HG03342 (cell line): Measurements from ENCODE around the gene ABHD12.

ENCODE experiments used
- ATAC-seq: cut with Tn5 transposase; IDR thresholded peaks from one replicate; pipeline ENCODE4 v1.9.1; 2021; ENCODE audit warnings: mild to moderate bottlenecking, moderate library complexity; ENCODE audit not compliant: unreplicated experiment

Gene ABHD12

DNA sequence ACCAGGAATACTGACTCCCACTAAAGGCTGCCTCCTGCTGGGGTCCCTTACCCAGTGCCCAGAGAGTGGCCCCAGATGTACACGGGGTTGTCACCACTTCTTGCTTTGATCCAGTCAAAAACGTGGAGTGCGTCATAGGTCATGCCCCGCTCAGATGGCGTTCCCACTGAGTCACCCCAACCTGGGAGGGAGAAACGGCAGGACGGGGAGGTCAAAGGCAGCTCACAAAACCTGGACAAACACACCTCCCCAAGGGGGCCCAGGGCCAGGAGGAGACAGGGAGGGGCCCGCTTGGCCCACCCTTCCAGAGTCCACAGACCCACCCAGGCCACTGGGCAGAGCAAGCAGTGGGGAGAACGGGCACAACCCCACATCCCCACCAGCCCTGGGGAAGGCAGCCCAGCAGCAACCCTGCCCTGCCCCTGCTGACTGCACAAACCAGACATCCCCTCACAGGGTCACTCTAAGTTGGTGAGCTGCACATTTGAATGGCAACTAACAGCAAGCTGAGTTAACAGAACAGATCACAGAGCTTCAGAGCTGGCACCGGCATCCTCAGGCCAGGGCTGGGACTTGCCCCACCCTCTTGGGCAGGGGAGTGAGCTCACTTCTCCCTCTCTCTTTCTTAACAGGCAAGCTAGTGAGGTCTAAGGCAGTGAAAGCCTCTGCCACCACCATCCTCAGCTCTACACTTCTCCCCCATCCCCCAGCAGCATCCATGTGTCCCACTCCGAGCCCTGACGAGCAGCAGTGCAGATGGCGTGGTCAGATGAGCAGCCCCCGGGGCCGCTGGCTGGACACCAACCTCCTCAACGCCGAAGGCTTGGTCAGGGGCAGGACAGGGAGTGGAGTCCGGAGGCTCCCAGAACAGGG, 81.0 kb downstream of the ABHD12 start:
- no peak for ATAC-seq

DNA sequence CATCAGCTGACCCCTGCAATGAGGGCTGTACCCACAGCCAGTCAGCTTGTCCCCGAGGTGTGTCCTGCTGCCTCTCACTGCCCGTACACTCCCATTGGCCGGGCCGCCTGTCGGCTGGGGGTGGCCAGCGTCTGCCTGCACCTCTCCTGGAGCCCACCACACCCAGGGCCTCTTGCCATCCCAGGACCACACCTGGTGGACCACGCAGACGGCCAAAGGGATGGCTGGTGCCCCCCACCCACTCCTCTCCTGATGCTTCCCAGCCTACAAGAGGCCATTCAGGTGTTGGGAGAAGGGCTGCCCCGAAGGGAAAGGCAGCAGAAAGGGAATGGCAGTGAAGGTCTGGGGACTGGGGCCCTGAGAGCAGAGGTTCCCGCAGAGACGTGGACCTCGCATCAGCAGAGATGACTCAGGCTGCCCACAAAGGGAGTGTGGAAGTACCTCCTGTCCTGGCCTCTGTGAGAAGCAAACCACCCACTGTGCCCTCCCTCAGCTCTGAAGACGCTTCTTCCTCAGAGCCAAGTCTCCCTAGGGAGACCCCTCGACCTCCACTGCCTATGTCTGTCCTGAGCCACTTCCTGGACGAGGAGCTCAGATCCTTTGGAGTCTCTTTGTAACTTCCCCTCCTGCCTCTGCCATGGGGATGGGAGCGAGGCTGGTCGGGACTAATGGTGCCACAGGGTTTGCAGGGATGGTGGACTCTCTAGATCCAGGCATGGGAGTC, 81.8 kb downstream of the ABHD12 start:
- ATAC-seq = no peak

DNA sequence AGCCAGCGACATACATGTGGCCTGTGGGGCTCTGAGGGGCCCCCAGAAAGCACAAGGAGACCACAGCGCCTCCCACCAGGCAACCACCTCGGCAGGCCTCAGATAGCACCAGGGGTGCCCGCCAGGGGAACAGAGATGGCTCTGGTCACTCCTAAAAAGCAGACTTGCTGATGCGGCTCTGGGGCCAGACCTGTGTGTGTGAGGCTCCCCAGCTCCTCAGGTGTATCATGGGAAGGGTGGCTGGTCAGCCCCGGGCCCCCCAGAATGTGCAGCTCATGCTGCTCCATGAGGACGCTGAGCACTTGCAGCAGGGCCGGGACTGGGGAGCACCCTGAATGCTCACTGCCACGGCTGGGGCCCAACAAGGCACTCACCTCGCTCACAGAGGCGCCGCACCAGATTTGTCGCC, 82.5 kb downstream of the ABHD12 start:
- no peak for ATAC-seq

DNA sequence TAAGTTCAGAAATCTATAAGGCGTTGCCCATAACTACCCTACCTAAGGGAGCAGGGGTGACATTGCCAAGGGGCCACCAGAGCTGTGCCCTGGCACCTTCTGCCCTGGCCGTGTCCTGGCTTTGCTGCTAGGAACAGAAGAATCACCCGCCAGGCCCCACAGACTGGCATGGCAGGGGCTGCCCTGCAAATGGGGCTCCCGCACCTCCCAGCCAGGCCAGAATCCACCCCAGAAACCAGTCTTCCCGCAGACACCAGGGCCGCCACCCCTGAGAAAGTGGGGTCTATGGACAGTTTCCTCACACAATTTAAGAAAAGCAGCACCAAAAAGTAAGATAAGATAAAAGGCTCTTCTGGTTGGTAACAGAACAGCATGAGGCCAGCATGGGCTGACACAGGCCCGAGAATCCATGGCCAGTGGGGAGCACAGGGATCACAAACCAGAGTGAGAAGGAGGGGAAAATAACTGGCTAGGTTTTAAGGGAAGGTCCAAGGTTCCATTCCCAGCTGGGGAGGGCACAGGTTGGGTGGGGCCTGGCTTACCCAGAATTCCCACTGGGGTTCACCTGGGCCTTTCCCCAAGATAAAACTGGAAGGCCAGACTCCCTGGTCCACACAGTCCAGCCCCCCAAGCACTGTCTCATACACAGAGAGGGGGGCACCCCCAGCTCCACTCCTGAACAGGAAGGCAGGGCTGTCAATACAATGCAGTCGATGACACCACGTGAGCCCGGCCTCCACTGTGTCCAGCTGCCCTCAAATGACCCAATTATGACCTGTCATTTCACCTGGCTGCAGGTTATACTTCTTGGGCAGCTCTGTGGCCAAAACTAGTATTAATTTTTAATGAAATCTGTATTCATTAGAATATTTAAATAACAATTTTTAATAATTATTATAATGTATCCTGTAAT, 83.4 kb downstream of the ABHD12 start:
- no peak for ATAC-seq

DNA sequence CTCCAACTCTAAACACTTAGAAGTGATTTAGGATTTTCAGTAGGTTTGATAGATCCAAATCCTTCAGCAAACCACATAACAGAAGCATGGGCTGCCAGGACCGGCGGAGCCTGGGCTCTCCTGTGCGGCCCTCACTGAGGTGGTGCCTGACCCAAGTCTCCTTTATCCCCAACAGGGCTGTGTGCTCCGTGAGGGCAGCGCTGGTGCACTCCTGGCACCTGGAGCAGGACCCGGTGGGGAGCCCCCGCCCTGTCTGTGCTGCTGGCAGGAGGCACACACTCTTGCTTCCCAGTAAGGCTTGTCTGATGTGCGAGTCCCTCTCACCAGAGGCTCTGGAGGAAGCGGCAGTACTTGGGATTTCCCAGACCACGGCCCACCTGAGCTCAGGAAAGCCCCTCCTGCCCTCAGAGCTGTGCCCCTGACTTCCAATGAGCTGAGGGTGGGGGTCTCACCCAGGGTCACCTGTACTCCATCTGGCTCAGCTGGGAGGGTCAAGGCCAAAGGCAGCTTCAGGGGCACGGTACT, 86.5 kb downstream of the ABHD12 start:
- no peak for ATAC-seq

DNA sequence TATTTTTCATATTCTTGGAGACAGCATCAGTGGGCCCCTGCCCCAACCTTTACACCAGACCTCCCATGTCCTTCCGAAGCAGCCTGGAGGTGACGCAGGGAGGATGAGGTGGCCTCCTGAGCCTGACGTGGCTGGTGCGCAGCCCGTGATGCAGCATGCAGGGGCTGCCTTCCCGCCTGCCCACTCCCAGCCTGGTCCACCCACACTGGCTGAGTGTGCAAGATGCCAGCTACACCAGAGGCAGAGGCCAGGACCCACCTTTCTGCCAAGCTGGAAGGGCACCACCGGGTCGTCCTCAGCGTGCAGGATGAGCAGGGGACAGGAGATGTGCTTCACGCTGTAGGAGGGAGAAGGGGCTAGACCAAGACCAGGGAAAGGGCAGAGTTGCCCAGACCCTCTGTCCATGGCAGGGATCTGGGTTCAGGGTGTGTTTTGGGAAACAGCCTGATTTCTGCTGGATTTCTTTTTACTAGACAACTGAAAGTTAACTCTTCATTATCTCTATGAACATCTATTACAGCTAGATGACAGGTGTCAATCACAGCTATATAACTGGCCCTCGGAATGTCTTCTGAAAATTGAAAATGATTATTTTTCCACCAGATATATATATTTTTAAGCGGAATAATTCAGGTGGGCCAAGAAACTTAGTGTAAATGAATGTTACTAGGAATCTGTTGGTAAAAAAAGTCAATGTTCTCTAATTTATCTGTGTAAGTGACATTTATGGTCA, 87.2 kb downstream of the ABHD12 start:
- no peak for ATAC-seq

DNA sequence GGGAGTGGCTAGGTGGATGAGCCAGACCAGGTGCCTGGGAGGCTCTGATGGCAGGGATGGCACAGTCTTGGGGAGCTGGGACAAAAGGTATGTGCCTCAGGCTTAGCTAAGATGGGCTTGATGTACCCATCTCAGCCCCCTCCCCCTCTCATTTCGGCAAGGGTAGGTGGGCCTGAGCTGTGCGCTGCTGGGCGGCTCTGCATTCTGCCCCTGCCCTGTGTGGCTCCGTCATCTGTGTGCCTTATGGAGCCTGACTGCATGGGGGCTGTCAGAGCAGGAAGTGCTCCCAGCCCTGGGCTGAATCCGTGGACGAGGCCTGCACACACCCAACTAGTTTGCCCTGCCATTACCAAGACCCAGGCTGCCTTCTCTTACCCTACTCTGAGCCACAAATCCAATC, 88.0 kb downstream of the ABHD12 start:
- ATAC-seq = no peak

DNA sequence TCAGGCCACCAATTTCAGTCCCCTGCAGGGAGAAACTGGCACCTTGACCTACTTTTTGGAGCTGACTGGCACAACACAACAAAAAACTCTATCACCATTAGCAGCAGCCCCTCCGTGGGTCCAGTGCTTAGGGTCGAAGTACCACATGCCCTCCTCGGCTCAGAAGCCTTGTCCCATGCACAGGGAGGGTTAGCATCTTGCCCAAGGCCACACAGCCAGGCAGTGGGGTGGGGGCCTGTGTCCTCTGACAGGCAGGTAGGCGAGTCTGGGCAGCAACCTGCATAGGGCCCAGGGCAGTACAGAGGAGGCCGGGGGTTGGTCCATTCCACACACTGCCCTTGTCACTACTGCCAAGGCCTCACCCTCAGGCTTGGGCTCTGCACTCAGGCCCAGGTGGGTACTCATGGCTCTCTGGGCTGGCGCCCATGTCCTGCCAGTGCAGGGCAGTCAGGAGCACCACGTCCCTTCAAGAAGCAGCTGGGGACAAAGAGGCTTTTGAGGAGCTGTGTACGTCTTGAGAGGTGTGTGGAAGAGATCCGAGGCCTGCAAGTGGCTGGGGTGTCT, 89.2 kb downstream of the ABHD12 start:
- no peak for ATAC-seq

DNA sequence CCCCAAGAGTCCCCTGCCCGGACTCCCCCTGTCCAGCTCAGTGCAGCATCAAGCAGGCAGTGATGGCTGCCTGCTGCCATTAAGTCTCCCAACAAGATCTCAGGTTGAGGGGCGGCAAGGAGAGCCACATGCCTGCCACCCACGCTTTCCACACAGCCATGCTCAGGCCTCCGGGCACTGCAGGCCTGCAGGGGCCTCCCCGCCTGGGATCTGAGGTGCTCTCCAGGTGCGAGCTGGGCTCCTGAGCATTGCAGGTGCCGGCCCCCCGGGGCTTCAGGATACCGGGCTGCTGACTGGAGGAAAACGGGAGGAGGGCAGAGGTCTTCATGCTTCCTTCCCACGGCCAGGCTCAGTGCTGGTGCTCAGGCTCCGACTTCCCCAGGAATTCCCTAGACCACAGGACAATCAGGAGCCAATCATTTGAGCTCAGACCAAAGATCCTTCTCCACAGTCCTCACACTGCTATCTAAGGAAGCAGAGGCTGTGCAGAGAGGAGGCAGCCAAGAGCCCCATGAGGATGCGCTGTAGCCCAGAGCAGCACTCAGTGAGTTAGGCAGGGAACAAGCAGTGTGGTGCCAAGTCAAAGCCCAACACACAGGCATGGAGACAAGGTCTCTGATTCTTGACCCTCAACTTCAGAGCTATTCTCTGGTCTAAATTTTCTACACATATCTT, 90.0 kb downstream of the ABHD12 start:
- no peak for ATAC-seq

DNA sequence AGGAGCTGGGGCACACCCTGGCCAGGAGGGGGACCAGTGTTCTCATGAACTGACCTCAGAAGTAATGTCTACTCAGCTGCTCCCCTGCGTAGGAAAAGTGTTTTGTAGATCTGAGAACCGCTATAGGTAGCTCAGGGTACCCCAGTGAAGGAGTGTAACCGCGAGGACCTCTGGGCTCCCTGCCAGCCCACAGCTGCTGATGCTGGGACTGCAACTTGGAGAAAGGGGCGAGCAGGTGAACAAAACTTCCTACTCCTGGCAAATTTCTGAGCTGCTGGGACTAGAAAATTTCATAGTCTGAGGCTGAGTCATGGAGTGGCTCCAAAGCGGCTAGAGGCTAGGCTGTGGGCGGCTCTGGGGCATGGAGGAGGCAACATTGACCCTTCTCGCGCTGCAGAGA, 90.8 kb downstream of the ABHD12 start:
- ATAC-seq = no peak

DNA sequence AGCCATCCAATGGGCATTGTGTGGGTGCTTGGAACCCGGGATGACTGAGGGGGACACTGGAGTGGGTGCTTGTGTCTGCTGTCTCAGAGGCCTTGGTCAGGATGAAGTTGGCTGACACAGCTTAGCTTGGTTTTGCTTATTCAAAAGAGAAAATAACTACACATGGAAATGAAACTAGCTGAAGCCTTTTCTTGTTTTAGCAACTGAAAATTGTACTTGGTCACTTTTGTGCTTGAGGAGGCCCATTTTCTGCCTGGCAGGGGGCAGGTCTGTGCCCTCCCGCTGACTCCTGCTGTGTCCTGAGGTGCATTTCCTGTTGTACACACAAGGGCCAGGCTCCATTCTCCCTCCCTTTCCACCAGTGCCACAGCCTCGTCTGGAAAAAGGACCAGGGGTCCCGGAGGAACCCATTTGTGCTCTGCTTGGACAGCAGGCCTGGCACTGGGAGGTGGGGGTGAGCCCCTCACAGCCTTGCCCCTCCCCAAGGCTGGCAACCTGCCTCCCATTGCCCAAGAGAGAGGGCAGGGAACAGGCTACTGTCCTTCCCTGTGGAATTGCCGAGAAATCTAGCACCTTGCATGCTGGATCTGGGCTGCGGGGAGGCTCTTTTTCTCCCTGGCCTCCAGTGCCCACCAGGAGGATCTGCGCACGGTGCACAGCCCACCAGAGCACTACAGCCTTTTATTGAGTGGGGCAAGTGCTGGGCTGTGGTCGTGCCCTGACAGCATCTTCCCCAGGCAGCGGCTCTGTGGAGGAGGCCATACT, 93.3 kb downstream of the ABHD12 start:
- peak; percentile 52 for ATAC-seq

DNA sequence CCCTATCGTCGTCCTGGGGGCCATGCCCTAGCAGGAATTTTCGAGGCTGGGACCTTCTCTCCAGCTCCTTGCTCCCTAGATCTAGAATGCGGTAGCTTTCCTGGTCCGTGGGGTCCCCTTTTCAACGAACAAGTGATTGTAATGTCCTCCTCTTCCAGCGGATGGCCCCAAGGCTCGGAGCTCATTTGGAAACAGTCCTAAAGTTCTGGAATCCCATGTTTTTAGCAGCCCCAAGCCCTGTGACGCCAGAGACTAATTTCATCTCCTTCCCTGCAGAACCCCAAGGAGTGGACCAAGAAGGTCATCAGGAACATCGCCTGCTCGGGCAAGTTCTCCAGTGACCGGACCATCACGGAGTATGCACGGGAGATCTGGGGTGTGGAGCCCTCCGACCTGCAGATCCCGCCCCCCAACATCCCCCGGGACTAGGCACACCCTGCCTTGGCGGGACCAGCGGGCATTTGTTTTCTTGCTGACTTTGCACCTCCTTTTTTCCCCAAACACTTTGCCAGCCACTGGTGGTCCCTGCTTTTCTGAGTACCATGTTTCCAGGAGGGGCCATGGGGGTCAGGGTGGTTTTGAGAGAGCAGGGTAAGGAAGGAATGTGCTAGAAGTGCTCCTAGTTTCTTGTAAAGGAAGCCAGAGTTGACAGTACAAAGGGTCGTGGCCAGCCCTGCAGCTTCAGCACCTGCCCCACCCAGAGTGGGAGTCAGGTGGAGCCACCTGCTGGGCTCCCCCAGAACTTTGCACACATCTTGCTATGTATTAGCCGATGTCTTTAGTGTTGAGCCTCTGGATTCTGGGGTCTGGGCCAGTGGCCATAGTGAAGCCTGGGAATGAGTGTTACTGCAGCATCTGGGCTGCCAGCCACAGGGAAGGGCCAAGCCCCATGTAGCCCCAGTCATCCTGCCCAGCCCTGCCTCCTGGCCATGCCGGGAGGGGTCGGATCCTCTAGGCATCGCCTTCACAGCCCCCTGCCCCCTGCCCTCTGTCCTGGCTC, 94.2 kb downstream of the ABHD12 start:
- peak; percentile 44 for ATAC-seq

DNA sequence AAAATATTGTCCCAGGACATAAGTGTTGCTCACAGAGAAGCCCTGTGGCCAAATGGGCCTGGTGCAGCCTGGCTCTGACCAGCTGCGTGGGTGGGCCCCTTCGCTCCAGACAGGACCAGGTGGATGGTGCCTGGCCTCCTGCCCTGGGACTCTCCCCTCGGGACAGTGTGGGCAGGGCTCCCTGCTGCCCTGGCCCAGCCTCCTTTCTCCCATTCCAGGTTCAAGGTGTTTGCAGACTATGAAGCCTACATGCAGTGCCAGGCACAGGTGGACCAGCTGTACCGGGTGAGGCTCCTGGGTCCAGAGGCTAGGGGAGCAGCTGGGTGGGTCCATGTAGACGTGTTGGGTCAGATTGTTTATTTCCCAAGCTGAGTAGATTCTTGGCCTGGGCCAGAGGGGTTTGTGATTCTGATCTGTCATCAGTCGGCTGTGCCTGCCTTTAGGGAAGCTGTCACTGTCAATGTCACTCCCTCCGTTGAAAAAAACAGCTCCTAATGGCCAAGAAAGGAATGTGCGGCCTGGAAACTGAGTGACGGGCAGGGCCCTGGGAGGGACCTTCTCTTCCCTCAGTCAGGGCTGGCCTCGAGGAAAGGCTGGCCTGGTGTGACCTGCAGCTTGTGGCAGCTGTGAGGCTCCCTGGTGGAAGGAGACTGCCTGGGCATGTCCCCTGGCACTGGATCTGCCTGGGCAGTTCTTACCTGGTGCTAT, 95.1 kb downstream of the ABHD12 start:
- ATAC-seq = no peak

DNA sequence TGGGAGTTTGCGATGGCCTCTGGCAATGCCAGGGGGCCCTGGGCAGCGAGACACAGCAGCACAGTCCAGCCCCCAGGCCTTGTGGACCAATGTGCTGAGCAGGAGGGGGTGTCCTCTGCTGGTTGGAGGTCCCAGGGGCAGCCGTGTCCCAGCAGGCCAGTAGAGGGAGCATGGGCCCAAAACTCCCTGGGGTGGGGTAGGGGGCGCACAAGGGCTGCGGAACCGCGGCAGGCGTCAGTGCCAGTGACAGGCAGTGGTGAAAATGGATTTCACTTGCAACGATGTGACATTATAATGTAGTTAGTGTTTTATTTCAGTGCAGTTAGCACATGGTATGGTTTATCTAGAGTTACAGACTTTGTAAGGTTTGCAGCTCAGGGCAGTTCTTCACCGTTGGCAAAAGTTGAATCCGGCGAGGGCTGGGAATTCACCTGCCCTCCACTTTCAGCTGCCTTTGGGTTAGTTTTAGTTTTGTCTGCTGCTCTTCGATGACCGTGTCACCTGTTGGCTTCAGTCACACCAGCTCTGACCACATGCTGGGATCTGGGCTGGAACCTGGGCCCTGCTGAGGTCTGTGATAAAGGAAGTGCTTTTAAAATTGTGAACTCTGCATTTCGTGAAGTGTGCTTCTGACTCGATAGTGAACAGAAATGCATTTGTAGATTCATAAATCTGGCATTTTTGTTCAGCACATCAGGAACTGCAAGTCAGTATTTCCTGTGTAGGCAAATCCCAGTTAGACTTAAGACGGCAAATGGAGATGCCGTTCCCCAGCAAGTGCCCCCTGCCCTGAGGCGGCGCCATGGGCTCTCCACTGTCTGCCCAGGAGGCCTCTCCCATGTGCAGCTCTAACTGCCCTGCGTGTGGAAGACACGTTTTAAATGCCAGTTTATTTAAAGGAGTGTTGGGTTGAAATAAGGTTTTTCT, 95.9 kb downstream of the ABHD12 start:
- peak; percentile 45 for ATAC-seq

DNA sequence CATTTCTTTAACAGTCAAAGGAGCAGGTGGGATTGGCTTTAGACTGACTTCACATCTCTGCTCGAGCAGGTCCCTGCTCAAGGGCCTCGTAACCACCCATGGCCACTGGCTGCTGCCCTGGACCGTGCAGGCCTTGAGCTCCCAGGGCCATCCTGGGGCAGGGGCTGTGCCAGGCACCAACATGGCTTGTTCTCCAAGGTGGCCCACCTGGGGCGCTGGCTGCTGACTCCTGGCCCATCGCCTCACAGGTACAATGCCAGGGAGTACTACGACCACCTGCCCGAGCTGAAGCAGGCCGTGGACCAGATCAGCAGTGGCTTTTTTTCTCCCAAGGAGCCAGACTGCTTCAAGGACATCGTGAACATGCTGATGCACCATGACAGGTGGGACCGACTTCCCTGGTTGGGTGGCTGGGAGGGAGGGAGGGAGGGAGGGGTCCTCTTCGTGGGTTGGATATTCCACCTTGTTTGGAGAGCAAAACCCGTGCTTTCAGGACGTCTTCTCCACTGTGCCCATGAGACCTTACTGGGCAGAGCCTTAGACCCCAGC, 96.7 kb downstream of the ABHD12 start:
- no peak for ATAC-seq
